IMR-90 (cell line): Measurements from ENCODE around the gene TRAIP. TPM values are rescaled to one million over a fixed set of nuclear protein-coding genes. Genes with fewer than 3 reads are reported as not detected.

ENCODE experiments used
- ATAC-seq: fragments of 200-7000 bp; cut with Tn5 transposase; 2 replicates; pipeline ENCODE4 v1.9.1; 2020; ENCODE audit warnings: low read depth, mild to moderate bottlenecking, moderate library complexity
- BruUV-seq: library from RNA; stranded (reverse); fragments of 400-500 nt; replicated peaks from 2 replicates; lab custom pipeline; 2021; lab: Mats Ljungman, UMichigan
- CTCF ChIA-PET: fragments of 300-600 bp; formaldehyde crosslinking; extraction: SDS; loops from one replicate; lab custom pipeline; 2021; ENCODE audit warnings: antibody characterized with exemption; lab: Yijun Ruan, JAX
- POLR2A ChIA-PET: fragments of 300-600 bp; sonication (Branson Sonifier 250); formaldehyde crosslinking; loops from one replicate; lab custom pipeline; 2022; ENCODE audit warnings: antibody characterized with exemption; ENCODE audit not compliant: unreplicated experiment; lab: Charles Lee
- DNase-seq: peaks from one replicate; pipeline ENCODE4 v3.0.0; 2013
- H2AFZ ChIP-seq: replicated peaks from 2 replicates; pipeline ENCODE3; 2013; ENCODE audit warnings: low read length, mild to moderate bottlenecking; ENCODE audit not compliant: poor library complexity
- H2AK5ac ChIP-seq: 2 replicates; pipeline ENCODE4 v1.6.1; 2013; ENCODE audit warnings: low read depth, low read length, inconsistent platforms
- H2AK9ac ChIP-seq: replicated peaks from 2 replicates; pipeline ENCODE3; 2013; ENCODE audit warnings: mild to moderate bottlenecking, low read depth, low read length, moderate library complexity; ENCODE audit not compliant: poor library complexity
- H2BK120ac ChIP-seq: 2 replicates; pipeline ENCODE4 v1.6.1; 2013; ENCODE audit warnings: low read depth, low read length, inconsistent platforms
- H2BK15ac ChIP-seq: 3 replicates; pipeline ENCODE4 v1.6.1; 2013; ENCODE audit warnings: low read depth, low read length, inconsistent platforms
- H2BK20ac ChIP-seq: 2 replicates; pipeline ENCODE4 v1.6.1; 2013; ENCODE audit warnings: low read depth, mild to moderate bottlenecking, inconsistent platforms, low read length, moderate library complexity
- H2BK5ac ChIP-seq: 2 replicates; pipeline ENCODE4 v1.6.1; 2013; ENCODE audit warnings: mild to moderate bottlenecking, low read depth, low read length, inconsistent platforms; ENCODE audit not compliant: poor library complexity, severe bottlenecking
- H3K14ac ChIP-seq: replicated peaks from 2 replicates; pipeline ENCODE4 v1.6.1; 2013; ENCODE audit warnings: low read depth, low read length, inconsistent platforms
- H3K18ac ChIP-seq: 2 replicates; pipeline ENCODE4 v1.6.1; 2013; ENCODE audit warnings: low read depth, low read length, control low read depth
- H3K23ac ChIP-seq: 2 replicates; pipeline ENCODE4 v1.6.1; 2013; ENCODE audit warnings: low read depth, low read length, inconsistent platforms
- H3K27ac ChIP-seq: 2 replicates; pipeline ENCODE4 v1.5.1; 2013; ENCODE audit warnings: mild to moderate bottlenecking, control low read depth, low read length; ENCODE audit not compliant: insufficient read depth
- H3K27me3 ChIP-seq: 2 replicates; pipeline ENCODE4 v1.6.1; 2013; ENCODE audit warnings: low read length; ENCODE audit not compliant: control insufficient read depth, insufficient read depth
- H3K36me3 ChIP-seq: 2 replicates; pipeline ENCODE4 v1.6.1; 2013; ENCODE audit warnings: low read length, mixed read lengths; ENCODE audit not compliant: control insufficient read depth, insufficient read depth
- H3K4ac ChIP-seq: 2 replicates; pipeline ENCODE4 v1.6.1; 2013; ENCODE audit warnings: low read depth, low read length, inconsistent platforms
- H3K4me1 ChIP-seq: 2 replicates; pipeline ENCODE4 v1.6.1; 2013; ENCODE audit warnings: low read length, mixed read lengths; ENCODE audit not compliant: control insufficient read depth, insufficient read depth
- H3K4me2 ChIP-seq: 2 replicates; pipeline ENCODE4 v1.6.1; 2013; ENCODE audit warnings: low read depth, mild to moderate bottlenecking, control low read depth, low read length, moderate library complexity
- H3K4me3 ChIP-seq: 2 replicates; pipeline ENCODE4 v1.5.1; 2013; ENCODE audit warnings: low read depth, mild to moderate bottlenecking, control low read depth, low read length, moderate library complexity; ENCODE audit not compliant: insufficient read depth
- H3K56ac ChIP-seq: 2 replicates; pipeline ENCODE4 v1.6.1; 2013; ENCODE audit warnings: low read length, inconsistent platforms; ENCODE audit not compliant: insufficient read depth; ENCODE audit errors: extremely low read depth
- H3K79me1 ChIP-seq, 2 experiments: 2 replicates each; pipeline ENCODE4 v1.6.1; 2013; ENCODE audit warnings: low read length in 2 of 2, inconsistent platforms in 1 of 2, low read depth in 1 of 2
- H3K9ac ChIP-seq: 2 replicates; pipeline ENCODE4 v1.6.1; 2013; ENCODE audit warnings: low read depth, low read length, control low read depth
- H3K9me1 ChIP-seq: 2 replicates; pipeline ENCODE4 v1.6.1; 2013; ENCODE audit warnings: low read length, inconsistent platforms; ENCODE audit not compliant: insufficient read depth
- H3K9me3 ChIP-seq: 2 replicates; pipeline ENCODE4 v1.6.1; 2013; ENCODE audit warnings: low read length; ENCODE audit not compliant: control insufficient read depth, insufficient read depth
- H4K20me1 ChIP-seq: 2 replicates; pipeline ENCODE4 v1.6.1; 2013; ENCODE audit warnings: low read length, inconsistent platforms; ENCODE audit not compliant: insufficient read depth
- H4K5ac ChIP-seq: 2 replicates; pipeline ENCODE4 v1.6.1; 2013; ENCODE audit warnings: mild to moderate bottlenecking, low read depth, low read length, control low read depth
- H4K8ac ChIP-seq, 2 experiments: 2 replicates each; pipeline ENCODE4 v1.6.1; 2013; ENCODE audit warnings: low read depth in 2 of 2, low read length in 2 of 2, control low read depth in 1 of 2, inconsistent platforms in 1 of 2
- H4K91ac ChIP-seq: 2 replicates; pipeline ENCODE4 v1.6.1; 2013; ENCODE audit warnings: low read depth, low read length, inconsistent platforms; ENCODE audit not compliant: insufficient read depth
- BHLHE40 ChIP-seq: fragments of 150-350 bp; IDR thresholded peaks from 2 replicates; pipeline ENCODE4 v1.6.1; 2016; ENCODE audit warnings: mild to moderate bottlenecking, low read depth, low read length
- MAFK ChIP-seq: IDR thresholded peaks from 2 replicates; pipeline ENCODE4 v1.6.1; 2012; ENCODE audit warnings: low read depth, low read length, improper control_type of control experiment
- MXI1 ChIP-seq: IDR thresholded peaks from 2 replicates; pipeline ENCODE4 v1.6.1; 2012; ENCODE audit warnings: low read depth, mild to moderate bottlenecking, low read length, moderate library complexity, borderline replicate concordance
- RAD21 ChIP-seq: IDR thresholded peaks from 2 replicates; pipeline ENCODE4 v1.6.1; 2012; ENCODE audit warnings: low read length, improper control_type of control experiment
- WGBS, 2 experiments: methylation state at CpG; one replicate each; pipeline versions ENCODE4 v1.1.5 to v1.1.7; 2013; ENCODE audit warnings: missing lambda C conversion rate in 2 of 2; ENCODE audit not compliant: insufficient read length in 1 of 2; ENCODE audit errors: extremely low coverage in 2 of 2; 5-methylcytosine and 5-hydroxymethylcytosine counted together
- dilution Hi-C: fragments of 300-500 bp; cut with HindIII; formaldehyde crosslinking; loops from one replicate; pipeline ENCODE4 v1.14.3; 2018; ENCODE audit warnings: low sequenced_read_pairs; ENCODE audit not compliant: unreplicated experiment
- in situ Hi-C: fragments of 300-500 bp; cut with MboI; formaldehyde crosslinking; loops from 3 replicates; pipeline ENCODE4 v1.14.3; 2019; ENCODE audit warnings: low sequenced_read_pairs, inconsistent platforms, mixed read lengths
- intact Hi-C: fragments of 100-400 bp; cut with micrococcal nuclease; formaldehyde crosslinking; loops from 2 replicates; pipeline ENCODE4 v1.10.0; 2022
- polyA plus RNA-seq, 3 experiments: library from polyadenylated mRNA; depleted of rRNA; stranded (reverse); fragments of >200 nt; gene quantifications; 2 replicates each; pipeline ENCODE4 v1.2.3, GENCODE V29; 2012; ENCODE audit warnings: low replicate concordance in 1 of 3
- total RNA-seq: library from RNA; depleted of rRNA; stranded (reverse); fragments of >200 nt; gene quantifications from 2 replicates; pipeline ENCODE4 v1.2.3, GENCODE V29; 2012

Gene TRAIP
- total and polyA plus RNA-seq, 2 of the 4 experiments (the other 2 are of a cell fraction): 6.3 to 9.2 TPM

- Histone ChIP-seq H3K4me3 (peak overlapping the region; percentile 79), H2AFZ (peak overlapping the region; percentile 97), H3K27ac (peak overlapping the region; percentile 81), H3K79me1 (peaks cover 0 to 9% of the 10 kb centered on the region in 2 experiments; a peak in 1 of 4 replicates), H2BK120ac (peak overlapping the region; percentile 32; the same call in 1 of the 2 replicates), H3K23ac (peak overlapping the region; percentile 83), H2BK15ac (no peak overlapping the region), H4K91ac (no peak overlapping the region; the same call in 1 of the 2 replicates), H2AK9ac (peak overlapping the region; percentile 93), H3K36me3 (no peaks in the 10 kb centered on the region; the same call in 1 of the 2 replicates), H3K27me3 (no peaks in the 10 kb centered on the region), H4K5ac (0 out of 2 replicates have a peak overlapping the region, but pooled peaks have one; percentile 21), H3K4ac (peak overlapping the region; percentile 86), H2BK20ac (no peak overlapping the region), H3K56ac (no peak overlapping the region), H3K18ac (peak overlapping the region; percentile 44; the same call in 1 of the 2 replicates), H2BK5ac (peak overlapping the region; percentile 42), H2AK5ac (peak overlapping the region; percentile 10), H4K20me1 (no peaks in the 10 kb centered on the region), H3K14ac (peak overlapping the region; percentile 83), H3K4me2 (peak overlapping the region; percentile 98), H3K4me1 (peaks cover 36% of the 10 kb centered on the region), H4K8ac (peak overlapping the region; percentile 65 to 82; a peak in 3 of 4 replicates), H3K9ac (peak overlapping the region; percentile 72), H3K9me3 (no peaks in the 10 kb centered on the region), H3K9me1 (peaks cover 11% of the 10 kb centered on the region; the same call in 1 of the 2 replicates)
- ChIA-PET CTCF (interaction anchor here (1.1 to 4.6 kb wide), 9 partner anchors 11 to 103 kb away, joined by 3 to 33 read pairs (median 5); partner anchors contain the start of gene UBA7), POLR2A (interaction anchor here (0.6 to 1.5 kb wide), 4 partner anchors 10 to 769 kb away, joined by 4 to 9 read pairs (median 6); partner anchors contain the start of genes IP6K1 and UBA7)
- ATAC-seq (peak; percentile 28), DNase-seq (peak; percentile 39)
- WGBS, 2 experiments: 2% methylated on average over 20 of the region's 41 CpGs; no CpG with 5 or more reads in 1 of the 2 experiments
- dilution Hi-C loops (no loop called here), in situ Hi-C loops (no loop called here), intact Hi-C loops (loop anchor here (5.0 kb wide), 1 partner anchor 289 kb away; no protein-coding TSS in a partner anchor)
- BruUV-seq: no TSS peak
- TF ChIP-seq MXI1 (0 out of 2 replicates have a peak, but pooled peaks have one; percentile 6), RAD21 (no peak), MAFK (no peak), BHLHE40 (0 out of 2 replicates have a peak, but pooled peaks have one; percentile 16)
Measured at GRCh38 chr3:49803465-49804140, 52.8 kb downstream of the TRAIP start.
